PFSK-1 (cell line): Measurements from ENCODE around the gene ACTR2.

ENCODE experiments used
- POLR2AphosphoS5 ChIP-seq: IDR thresholded peaks from 2 replicates; pipeline ENCODE4 v1.6.1; 2012; ENCODE audit warnings: low read depth, mild to moderate bottlenecking, control low read depth, low read length, moderate library complexity
- SIN3A ChIP-seq: IDR thresholded peaks from 2 replicates; pipeline ENCODE4 v1.6.1; 2012; ENCODE audit warnings: mild to moderate bottlenecking, low read length, moderate library complexity, borderline replicate concordance; ENCODE audit not compliant: insufficient read depth
- TAF1 ChIP-seq: IDR thresholded peaks from 2 replicates; pipeline ENCODE4 v1.6.1; 2012; ENCODE audit warnings: low read length, control low read depth, borderline replicate concordance; ENCODE audit not compliant: insufficient read depth
- TF ChIP-seq, protein P1 (sequence below), 2 experiments: IDR thresholded peaks; 2 replicates each; pipeline versions ENCODE4 v1.6.1 to v1.8.0; 2011 to 2012; ENCODE audit warnings: low read depth in 2 of 2, low read length in 2 of 2, control low read depth in 1 of 2, inconsistent platforms in 1 of 2, mild to moderate bottlenecking in 1 of 2, moderate library complexity in 1 of 2; ENCODE audit not compliant: insufficient read depth in 1 of 2

DNA sequence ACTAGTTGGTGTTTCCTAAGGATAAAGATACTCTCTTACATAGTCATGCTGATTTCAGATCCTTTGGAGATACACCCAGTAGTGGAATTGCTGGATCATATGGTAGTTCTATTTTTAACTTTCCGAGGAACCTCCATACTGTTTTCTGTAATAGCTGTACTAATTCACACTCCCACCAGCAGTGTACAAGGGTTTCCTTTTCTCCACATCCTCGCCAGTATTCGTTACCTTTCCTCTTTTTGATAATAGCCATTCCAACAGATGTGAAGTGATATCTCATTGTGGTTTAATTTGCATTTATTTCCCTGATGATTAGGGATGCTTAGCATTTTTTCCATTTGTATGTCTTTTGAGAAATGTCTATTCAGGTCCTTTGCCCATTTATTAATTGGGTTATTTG is 34.0 kb downstream of the ACTR2 start:
- TF ChIP-seq, protein P1, sequence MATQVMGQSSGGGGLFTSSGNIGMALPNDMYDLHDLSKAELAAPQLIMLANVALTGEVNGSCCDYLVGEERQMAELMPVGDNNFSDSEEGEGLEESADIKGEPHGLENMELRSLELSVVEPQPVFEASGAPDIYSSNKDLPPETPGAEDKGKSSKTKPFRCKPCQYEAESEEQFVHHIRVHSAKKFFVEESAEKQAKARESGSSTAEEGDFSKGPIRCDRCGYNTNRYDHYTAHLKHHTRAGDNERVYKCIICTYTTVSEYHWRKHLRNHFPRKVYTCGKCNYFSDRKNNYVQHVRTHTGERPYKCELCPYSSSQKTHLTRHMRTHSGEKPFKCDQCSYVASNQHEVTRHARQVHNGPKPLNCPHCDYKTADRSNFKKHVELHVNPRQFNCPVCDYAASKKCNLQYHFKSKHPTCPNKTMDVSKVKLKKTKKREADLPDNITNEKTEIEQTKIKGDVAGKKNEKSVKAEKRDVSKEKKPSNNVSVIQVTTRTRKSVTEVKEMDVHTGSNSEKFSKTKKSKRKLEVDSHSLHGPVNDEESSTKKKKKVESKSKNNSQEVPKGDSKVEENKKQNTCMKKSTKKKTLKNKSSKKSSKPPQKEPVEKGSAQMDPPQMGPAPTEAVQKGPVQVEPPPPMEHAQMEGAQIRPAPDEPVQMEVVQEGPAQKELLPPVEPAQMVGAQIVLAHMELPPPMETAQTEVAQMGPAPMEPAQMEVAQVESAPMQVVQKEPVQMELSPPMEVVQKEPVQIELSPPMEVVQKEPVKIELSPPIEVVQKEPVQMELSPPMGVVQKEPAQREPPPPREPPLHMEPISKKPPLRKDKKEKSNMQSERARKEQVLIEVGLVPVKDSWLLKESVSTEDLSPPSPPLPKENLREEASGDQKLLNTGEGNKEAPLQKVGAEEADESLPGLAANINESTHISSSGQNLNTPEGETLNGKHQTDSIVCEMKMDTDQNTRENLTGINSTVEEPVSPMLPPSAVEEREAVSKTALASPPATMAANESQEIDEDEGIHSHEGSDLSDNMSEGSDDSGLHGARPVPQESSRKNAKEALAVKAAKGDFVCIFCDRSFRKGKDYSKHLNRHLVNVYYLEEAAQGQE (IDR thresholded peaks at IDR 0.05; ENCODE audit: insufficient read depth in 1 of 2, low read depth in 2 of 2, low read length in 2 of 2): no peak
- TF ChIP-seq POLR2AphosphoS5 (no peak), SIN3A (no peak), TAF1 (no peak)
